HG03095 (cell line): ENCODE results near the gene PCDHGB2.
"Not testable (repeated sequence)": the region's sequence is repeated elsewhere in the genome, so short reads cannot be mapped to it uniquely, and the experiment has no call there.

Source experiments
- ATAC-seq: cut with Tn5 transposase; IDR thresholded peaks from one replicate; pipeline ENCODE4 v1.9.1; 2021; ENCODE audit warnings: moderate library complexity; ENCODE audit not compliant: unreplicated experiment

PCDHGB2 gene

GRCh38 chr5:141359790-141360426, at the start of gene PCDHGB2:
TSS of gene PCDHGB2 (plus strand) at chr5:141359994. CDS start at chr5:141360136, 142 bp downstream.
- no peak for ATAC-seq

- ATAC-seq: no peak
These were observed 46.1 kb upstream of the PCDHGB2 start for GRCh38 chr5:141313711-141314110.

- ATAC-seq: not testable (repeated sequence)
These were observed 42.8 kb upstream of the PCDHGB2 start for GRCh38 chr5:141316963-141317362.

- no peak for ATAC-seq
These were observed 40.6 kb upstream of the PCDHGB2 start for GRCh38 chr5:141319202-141319601.

DNA sequence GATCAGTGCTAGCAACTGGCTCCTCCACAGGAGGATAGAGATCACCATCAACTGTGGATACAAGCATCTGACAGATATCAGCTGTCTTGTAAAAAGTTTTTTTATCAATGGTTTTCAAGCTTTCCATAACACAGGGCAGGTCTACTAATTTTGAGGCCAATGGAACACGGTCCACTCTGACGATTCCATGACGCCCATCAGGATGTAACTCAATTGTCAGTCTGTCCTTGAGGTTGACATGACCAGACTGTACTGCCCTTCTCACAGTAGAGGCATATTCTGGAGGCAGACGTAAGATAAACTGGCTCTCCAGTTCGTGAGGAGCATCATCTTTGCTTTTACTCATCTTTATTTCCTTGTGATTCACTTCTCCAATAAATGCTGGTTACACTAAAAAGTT, 40.1 kb upstream of the PCDHGB2 start:
- ATAC-seq: no peak

DNA sequence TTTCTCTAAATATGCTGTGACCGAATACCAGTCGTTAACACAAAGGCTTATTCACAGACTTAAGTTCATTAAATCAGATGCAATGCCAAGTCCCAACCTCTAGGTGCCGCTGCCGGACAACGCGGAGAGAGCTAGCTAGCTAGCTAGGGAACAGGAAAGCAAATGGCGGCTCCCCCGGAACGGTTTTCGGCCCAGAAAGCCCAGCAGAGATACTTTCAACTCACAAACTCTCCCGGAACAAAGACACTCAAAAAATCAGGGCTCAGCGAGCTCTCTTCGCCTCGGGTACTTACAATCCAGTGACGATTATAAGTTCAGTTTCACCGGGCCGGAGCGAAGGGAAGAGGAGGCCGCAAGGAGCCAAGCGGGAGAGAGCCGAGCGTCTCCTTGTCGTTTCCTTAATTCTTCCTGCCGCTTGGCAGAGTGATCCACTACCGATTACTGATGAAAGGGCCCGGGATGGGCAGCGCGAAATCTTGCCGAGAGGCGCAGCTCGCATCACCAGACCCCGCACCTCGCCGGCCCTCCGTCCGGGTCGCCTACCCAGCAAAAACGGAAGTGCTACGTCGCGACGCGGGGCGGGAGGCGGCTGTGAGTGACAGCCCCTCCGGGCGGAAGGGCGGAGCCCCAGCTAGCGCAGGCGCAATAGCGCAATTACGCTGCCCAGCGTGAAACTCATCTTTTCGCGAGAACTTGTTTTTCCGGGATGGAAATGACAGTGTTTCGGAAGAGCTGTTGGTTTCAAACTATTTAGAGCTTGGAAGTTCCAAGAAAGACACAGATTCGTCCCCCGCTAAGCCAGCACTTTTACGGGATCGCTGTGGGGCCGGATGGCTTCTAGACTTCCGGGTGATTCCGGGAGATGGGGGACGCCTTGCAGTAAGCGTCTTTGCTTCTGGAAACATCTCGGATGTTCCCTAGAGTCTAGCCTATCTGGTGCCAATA, 39.3 kb upstream of the PCDHGB2 start, which contains the start of gene TAF7:
Gene TAF7, minus strand, starts transcription at position 560 of the 945 bp plus-strand sequence. CDS start 740 bp downstream, outside the sequence.
- peak; percentile 89 for ATAC-seq

DNA sequence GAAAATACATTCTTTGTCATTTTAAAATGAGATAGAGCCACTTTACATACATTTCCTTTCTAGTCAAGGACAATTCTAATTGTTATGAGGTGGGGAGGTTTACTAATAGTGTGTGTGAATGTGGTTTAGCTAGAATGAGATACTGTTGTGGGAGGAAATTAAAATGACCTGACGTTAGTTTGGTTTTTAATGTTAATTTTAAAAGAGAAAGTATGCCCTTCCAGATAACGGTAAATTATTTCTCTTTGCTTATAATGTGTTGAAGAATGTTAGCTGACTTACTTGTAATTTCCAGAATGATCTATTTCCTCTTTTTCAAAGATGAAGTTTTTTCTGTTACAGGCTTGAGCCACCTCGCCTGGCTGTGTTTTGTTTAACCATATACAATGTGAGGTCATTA, 37.5 kb upstream of the PCDHGB2 start:
- ATAC-seq: no peak

DNA sequence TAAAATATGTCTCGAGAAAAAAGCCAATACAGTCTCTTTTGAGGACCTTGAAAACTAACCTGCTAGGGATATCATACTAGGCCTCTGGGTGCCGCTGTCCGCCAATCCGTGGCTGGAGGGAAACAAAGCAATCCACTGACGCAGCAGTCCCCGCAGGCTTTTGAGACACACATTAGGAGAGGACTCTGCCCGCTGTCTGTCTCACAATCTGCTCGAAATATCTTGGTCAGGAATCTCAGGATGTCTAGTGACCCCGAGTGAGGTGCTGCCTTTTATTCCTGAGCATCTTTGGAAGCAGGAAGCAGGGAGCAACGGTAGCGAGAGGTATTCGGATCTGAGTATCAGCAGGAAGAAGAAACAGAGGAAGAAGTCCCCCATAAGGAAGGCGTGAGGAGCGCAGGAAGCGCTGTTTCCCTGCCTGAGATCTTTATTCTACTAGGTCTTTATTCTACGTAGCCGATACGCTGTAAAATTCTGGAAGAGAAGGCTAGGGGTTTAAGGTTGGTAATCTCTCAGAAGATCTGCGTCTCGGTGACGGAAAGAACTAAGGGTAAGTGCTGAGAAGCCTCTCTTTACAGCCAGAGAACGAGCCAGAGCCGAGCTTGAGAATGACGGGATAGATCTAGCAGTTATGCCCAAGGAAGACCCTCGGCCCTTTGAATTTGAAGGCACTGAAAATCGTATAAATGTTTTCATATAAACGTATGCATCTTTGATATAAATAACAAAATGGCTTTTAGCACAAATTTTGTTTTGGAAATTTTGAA, 33.5 kb upstream of the PCDHGB2 start:
- ATAC-seq: peak; percentile 81

DNA sequence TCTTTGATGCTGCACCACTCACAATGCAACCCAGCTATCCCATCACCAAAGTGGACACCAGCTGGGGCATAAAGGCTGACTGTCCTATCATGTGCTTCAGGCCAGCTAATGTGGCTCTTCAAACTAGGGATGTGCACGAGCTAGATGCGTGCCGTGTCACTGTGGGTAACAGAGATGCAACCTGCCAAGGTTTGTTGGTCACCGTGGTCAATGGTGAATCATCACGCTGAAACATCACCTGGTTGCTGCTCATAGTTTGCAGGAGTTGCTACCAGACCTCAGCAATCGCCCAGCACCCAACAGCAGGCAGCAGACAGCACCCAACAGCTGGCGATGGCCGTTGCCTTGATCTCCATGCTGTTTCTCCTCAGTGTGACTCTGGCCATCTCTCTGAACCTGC, 31.6 kb upstream of the PCDHGB2 start:
- no peak for ATAC-seq

- peak; percentile 41 for ATAC-seq
These were observed 29.3 kb upstream of the PCDHGB2 start, which contains the start of gene PCDHGA1 for GRCh38 chr5:141330299-141331080. TSS of gene PCDHGA1 (plus strand) at chr5:141330514.

GRCh38 chr5:141332571-141332970, 27.2 kb upstream of the PCDHGB2 start:
- ATAC-seq: not testable (repeated sequence)

DNA sequence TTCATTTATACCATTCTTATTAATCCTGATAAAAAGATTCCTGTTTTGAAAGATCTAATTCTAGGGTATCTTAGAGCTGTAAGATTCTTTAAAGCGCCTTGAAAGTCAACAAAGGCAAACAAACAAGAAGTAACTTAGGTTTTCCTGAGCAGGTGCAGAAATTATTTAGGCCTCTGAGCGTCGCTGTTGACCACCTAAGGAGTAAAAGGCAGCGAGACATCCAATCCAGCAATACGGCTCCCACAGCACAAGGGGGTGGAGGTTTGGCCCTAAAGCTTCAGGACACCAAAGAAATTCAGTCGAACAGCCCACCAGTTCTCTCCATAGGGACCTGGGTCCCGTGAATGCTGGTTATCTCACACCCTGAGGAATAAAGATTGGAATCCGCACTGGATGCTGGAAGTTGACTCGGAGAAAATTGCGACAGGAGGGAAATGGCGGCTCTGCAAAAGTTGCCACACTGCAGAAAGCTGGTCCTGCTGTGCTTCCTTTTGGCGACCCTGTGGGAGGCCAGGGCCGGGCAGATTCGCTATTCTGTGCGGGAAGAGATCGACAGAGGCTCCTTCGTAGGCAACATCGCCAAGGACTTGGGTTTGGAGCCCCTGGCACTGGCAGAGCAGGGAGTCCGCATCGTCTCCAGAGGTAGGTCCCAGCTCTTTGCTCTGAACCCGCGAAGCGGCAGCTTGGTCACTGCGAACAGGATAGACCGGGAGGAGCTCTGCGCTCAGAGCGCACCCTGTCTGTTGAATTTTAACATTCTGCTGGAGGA, 21.1 kb upstream of the PCDHGB2 start, which contains the start of gene PCDHGA2:
Gene PCDHGA2, plus strand, starts transcription at position 223 of the 769 bp plus-strand sequence.
- ATAC-seq: no peak

DNA sequence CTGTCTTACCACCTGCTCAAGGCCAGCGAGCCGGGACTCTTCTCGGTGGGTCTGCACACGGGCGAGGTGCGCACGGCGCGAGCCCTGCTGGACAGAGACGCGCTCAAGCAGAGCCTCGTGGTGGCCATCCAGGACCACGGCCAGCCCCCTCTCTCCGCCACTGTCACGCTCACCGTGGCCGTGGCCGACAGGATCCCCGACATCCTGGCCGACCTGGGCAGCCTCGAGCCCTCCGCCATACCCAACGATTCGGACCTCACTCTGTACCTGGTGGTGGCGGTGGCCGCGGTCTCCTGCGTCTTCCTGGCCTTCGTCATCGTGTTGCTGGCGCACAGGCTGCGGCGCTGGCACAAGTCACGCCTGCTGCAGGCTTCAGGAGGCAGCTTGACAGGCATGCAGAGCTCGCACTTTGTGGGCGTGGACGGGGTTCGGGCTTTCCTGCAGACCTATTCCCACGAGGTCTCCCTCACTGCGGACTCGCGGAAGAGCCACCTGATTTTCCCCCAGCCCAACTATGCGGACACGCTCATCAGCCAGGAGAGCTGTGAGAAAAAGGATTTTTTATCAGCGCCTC, 18.9 kb upstream of the PCDHGB2 start:
- not testable (repeated sequence) for ATAC-seq

- ATAC-seq: no peak
These were observed 17.0 kb upstream of the PCDHGB2 start for GRCh38 chr5:141342773-141343172.

GRCh38 chr5:141343242-141343952, 16.4 kb upstream of the PCDHGB2 start, which contains the start of gene PCDHGA3:
TSS of gene PCDHGA3 (plus strand) at chr5:141343829. CDS start at chr5:141344034, 205 bp downstream.
- no peak for ATAC-seq

GRCh38 chr5:141343953-141344463, 15.8 kb upstream of the PCDHGB2 start:
- no peak for ATAC-seq

GRCh38 chr5:141345327-141345726, 14.5 kb upstream of the PCDHGB2 start:
- ATAC-seq: no peak

DNA sequence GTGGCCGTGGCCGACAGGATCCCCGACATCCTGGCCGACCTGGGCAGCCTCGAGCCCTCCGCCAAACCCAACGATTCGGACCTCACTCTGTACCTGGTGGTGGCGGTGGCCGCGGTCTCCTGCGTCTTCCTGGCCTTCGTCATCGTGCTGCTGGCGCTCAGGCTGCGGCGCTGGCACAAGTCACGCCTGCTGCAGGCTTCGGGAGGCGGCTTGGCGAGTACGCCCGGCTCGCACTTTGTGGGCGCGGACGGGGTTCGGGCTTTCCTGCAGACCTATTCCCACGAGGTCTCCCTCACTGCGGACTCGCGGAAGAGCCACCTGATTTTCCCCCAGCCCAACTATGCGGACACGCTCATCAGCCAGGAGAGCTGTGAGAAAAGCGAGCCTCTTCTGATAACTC, 13.8 kb upstream of the PCDHGB2 start:
- ATAC-seq: not testable (repeated sequence)
